SH-SY5Y (cell line): ENCODE results near the gene IL18R1.

ENCODE experiments used
- GATA2 ChIP-seq: IDR thresholded peaks from 2 replicates; pipeline ENCODE4 v1.6.1; 2011; ENCODE audit warnings: mild to moderate bottlenecking, low read depth, low read length
- GATA3 ChIP-seq: IDR thresholded peaks from 2 replicates; pipeline ENCODE4 v1.6.1; 2011; ENCODE audit warnings: low read depth, mild to moderate bottlenecking, low read length, moderate library complexity

DNA sequence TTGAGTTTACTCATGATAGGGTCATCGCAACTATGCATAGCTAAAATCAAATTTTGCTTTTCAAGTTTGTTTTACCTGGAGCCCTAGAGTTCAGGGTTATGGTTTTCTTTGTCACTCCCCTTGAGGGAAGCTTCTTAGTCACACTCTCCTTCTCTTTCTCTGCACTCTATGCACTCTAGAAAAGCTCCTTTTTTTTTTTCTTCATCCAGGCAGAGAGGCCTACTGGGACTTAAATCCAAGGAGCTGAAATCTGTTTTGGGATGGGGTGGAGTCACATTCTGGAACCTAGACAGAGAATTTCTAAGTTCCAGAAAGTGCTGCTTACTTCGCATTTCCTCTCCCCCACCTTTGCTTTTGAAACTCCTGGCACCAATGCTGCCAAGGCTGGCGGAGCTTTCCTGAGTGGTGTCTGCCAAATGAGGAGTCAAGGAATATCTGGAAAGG lies 19.1 kb upstream of the IL18R1 start:
- no peak for TF ChIP-seq GATA2
- TF ChIP-seq GATA3, result no peak
